Measurements from ENCODE around the gene KIRREL3.
"Not testable (repeated sequence)": the region's sequence is repeated elsewhere in the genome, so short reads cannot be mapped to it uniquely, and the experiment has no call there.

Gene KIRREL3

GRCh38 chr11:126996036-126996804 is 4.3 kb downstream of the KIRREL3 start:
- no peak for DNase-seq

GRCh38 chr11:126993599-126993998 is 7.0 kb downstream of the KIRREL3 start:
- no peak for DNase-seq

GRCh38 chr11:126992804-126993111 is 7.8 kb downstream of the KIRREL3 start:
- no peak for DNase-seq

- no peak for DNase-seq
Measured at GRCh38 chr11:126992065-126992803, 8.3 kb downstream of the KIRREL3 start.

GRCh38 chr11:126991596-126991995 is 9.0 kb downstream of the KIRREL3 start:
- no peak for DNase-seq

GRCh38 chr11:126990716-126991480 is 9.7 kb downstream of the KIRREL3 start:
- no peak for DNase-seq

GRCh38 chr11:126989942-126990715 is 10.4 kb downstream of the KIRREL3 start:
- peak; percentile 77 for DNase-seq

- DNase-seq, result no peak
Measured at GRCh38 chr11:126988655-126989054, 11.9 kb downstream of the KIRREL3 start.

GRCh38 chr11:126981635-126982034 is 18.9 kb downstream of the KIRREL3 start:
- DNase-seq, result no peak

- no peak for DNase-seq
Measured at GRCh38 chr11:126978911-126979310, 21.7 kb downstream of the KIRREL3 start.

GRCh38 chr11:126978165-126978564 is 22.4 kb downstream of the KIRREL3 start:
- DNase-seq, result no peak

GRCh38 chr11:126973051-126973450 is 27.5 kb downstream of the KIRREL3 start:
- no peak for DNase-seq

GRCh38 chr11:126971305-126971704 is 29.3 kb downstream of the KIRREL3 start:
- DNase-seq, result no peak

GRCh38 chr11:126969865-126970479 is 30.6 kb downstream of the KIRREL3 start:
- DNase-seq, result no peak

GRCh38 chr11:126968915-126969314 is 31.7 kb downstream of the KIRREL3 start:
- DNase-seq, result no peak

- DNase-seq, result no peak
Measured at GRCh38 chr11:126965331-126965730, 35.2 kb downstream of the KIRREL3 start.

GRCh38 chr11:126963603-126964363 is 36.8 kb downstream of the KIRREL3 start:
- no peak for DNase-seq

GRCh38 chr11:126963115-126963514 is 37.5 kb downstream of the KIRREL3 start:
- no peak for DNase-seq

GRCh38 chr11:126959700-126960099 is 40.9 kb downstream of the KIRREL3 start:
- no peak for DNase-seq

- DNase-seq, result no peak
Measured at GRCh38 chr11:126956635-126957034, 43.9 kb downstream of the KIRREL3 start.

- not testable (repeated sequence) for DNase-seq
Measured at GRCh38 chr11:126952533-126952932, 48.0 kb downstream of the KIRREL3 start.

GRCh38 chr11:126951465-126951864 is 49.1 kb downstream of the KIRREL3 start:
- no peak for DNase-seq
